Lung (tissue), 12 donors: ENCODE results near the gene RANGAP1. TPM values are rescaled to one million over a fixed set of nuclear protein-coding genes. Genes with fewer than 3 reads are reported as not detected.

Experiments
- ATAC-seq: fragments of 200-7000 bp; cut with Tn5 transposase; one replicate; pipeline ENCODE4 v1.9.1; 2020; ENCODE audit warnings: moderate number of reproducible peaks; ENCODE audit not compliant: insufficient read depth, low FRiP score
- DNase-seq, 3 donors: peaks; one replicate each; pipeline ENCODE4 v3.0.0-alpha.2; 2013 to 2017
- H3K27ac ChIP-seq, 2 donors: one replicate each; pipeline ENCODE4 v1.5.1; 2013; ENCODE audit warnings: mild to moderate bottlenecking in 2 of 2, moderate library complexity in 2 of 2, control low read depth in 1 of 2, inconsistent platforms in 1 of 2, low read depth in 1 of 2, low read length in 1 of 2
- H3K27me3 ChIP-seq, 3 donors: one replicate each; pipeline ENCODE4 v1.5.1; 2013; ENCODE audit warnings: low read length in 2 of 3; ENCODE audit not compliant: control insufficient read depth in 3 of 3, insufficient read depth in 3 of 3
- H3K36me3 ChIP-seq, 4 donors: one replicate each; pipeline ENCODE4 v1.5.1; 2013; ENCODE audit warnings: low read length in 4 of 4, mild to moderate bottlenecking in 1 of 4, moderate library complexity in 1 of 4; ENCODE audit not compliant: control insufficient read depth in 4 of 4, insufficient read depth in 4 of 4
- H3K4me1 ChIP-seq, 5 donors: one replicate each; pipeline ENCODE4 v1.5.1; 2013; ENCODE audit warnings: low read length in 5 of 5, mild to moderate bottlenecking in 2 of 5, moderate library complexity in 1 of 5; ENCODE audit not compliant: control insufficient read depth in 5 of 5, insufficient read depth in 5 of 5
- H3K4me3 ChIP-seq: one replicate; pipeline ENCODE4 v1.5.1; 2013; ENCODE audit warnings: mild to moderate bottlenecking, control low read depth, moderate library complexity
- H3K9ac ChIP-seq, 2 donors: one replicate each; pipeline ENCODE4 v1.5.1; 2013; ENCODE audit warnings: low read length in 2 of 2, control low read depth in 1 of 2; ENCODE audit not compliant: insufficient read depth in 1 of 2
- H3K9me3 ChIP-seq, 4 donors: one replicate each; pipeline ENCODE4 v1.5.1; 2013; ENCODE audit warnings: low read length in 3 of 4, mild to moderate bottlenecking in 1 of 4, moderate library complexity in 1 of 4; ENCODE audit not compliant: control insufficient read depth in 4 of 4, insufficient read depth in 3 of 4
- WGBS, 2 donors: extraction: QIAGEN DNeasy Blood & Tissue Kit; methylation state at CpG; one replicate each; pipeline ENCODE4 v1.1.7; 2013; 5-methylcytosine and 5-hydroxymethylcytosine counted together
- polyA plus RNA-seq, 2 donors: library from polyadenylated mRNA; stranded (reverse); fragments of 200-250 nt; gene quantifications; one replicate each; pipeline ENCODE4 v1.2.1, GENCODE V29; 2013
- total RNA-seq, 2 donors: library from RNA; depleted of rRNA in 1 of 2; stranded (reverse); fragments of >200 nt in 1 of 2; gene quantifications; one replicate each; pipeline ENCODE4 v1.2.1, GENCODE V29; 2014 to 2021
- TF ChIP-seq, protein P1 (sequence below): IDR thresholded peaks from 2 replicates; pipeline ENCODE4 v1.5.1; 2012; ENCODE audit warnings: mild to moderate bottlenecking; ENCODE audit errors: control extremely low read depth, extremely low read depth
- donor health status: control.
- donor health status: control.
- donor health status: Bipolar disorder and iron deficiency.
- donor health status: healthy.
- donor health status: DM: yes; HTN: yes; CAD: no.

The RANGAP1 gene
- total and polyA plus RNA-seq, 4 donors: 21.7 to 49.3 (median 41.2) TPM

GRCh38 chr22:41239443-41240128 is 46.4 kb downstream of the RANGAP1 start:
- Histone ChIP-seq H3K27me3 (no peaks in the 10 kb centered on the region), H3K9me3 (no peaks in the 10 kb centered on the region), H3K27ac (no peak overlapping the region), H3K4me3 (no peak overlapping the region), H3K4me1 (peaks cover 0 to 19% (median 0%) of the 10 kb centered on the region in 5 donors), H3K9ac (no peak overlapping the region), H3K36me3 (no peaks in the 10 kb centered on the region)
- no peak for ATAC-seq
- DNase-seq: no peak
- 85 to 87% methylated on average over 16 of the region's 16 CpGs for WGBS, 2 donors
- TF ChIP-seq, protein P1, sequence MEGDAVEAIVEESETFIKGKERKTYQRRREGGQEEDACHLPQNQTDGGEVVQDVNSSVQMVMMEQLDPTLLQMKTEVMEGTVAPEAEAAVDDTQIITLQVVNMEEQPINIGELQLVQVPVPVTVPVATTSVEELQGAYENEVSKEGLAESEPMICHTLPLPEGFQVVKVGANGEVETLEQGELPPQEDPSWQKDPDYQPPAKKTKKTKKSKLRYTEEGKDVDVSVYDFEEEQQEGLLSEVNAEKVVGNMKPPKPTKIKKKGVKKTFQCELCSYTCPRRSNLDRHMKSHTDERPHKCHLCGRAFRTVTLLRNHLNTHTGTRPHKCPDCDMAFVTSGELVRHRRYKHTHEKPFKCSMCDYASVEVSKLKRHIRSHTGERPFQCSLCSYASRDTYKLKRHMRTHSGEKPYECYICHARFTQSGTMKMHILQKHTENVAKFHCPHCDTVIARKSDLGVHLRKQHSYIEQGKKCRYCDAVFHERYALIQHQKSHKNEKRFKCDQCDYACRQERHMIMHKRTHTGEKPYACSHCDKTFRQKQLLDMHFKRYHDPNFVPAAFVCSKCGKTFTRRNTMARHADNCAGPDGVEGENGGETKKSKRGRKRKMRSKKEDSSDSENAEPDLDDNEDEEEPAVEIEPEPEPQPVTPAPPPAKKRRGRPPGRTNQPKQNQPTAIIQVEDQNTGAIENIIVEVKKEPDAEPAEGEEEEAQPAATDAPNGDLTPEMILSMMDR: no peak

- Histone ChIP-seq H3K27ac (no peak overlapping the region), H3K36me3 (no peaks in the 10 kb centered on the region), H3K4me3 (no peak overlapping the region), H3K9ac (no peak overlapping the region), H3K9me3 (no peaks in the 10 kb centered on the region), H3K27me3 (no peaks in the 10 kb centered on the region), H3K4me1 (peaks cover 0 to 19% (median 0%) of the 10 kb centered on the region in 5 donors)
- ATAC-seq (no peak), DNase-seq (no peak)
- 95 to 97% methylated on average over 29 to 32 of the region's 32 CpGs for WGBS, 2 donors
- TF ChIP-seq, protein P1: no peak
Measured at GRCh38 chr22:41238570-41239442, 47.2 kb downstream of the RANGAP1 start.

DNA sequence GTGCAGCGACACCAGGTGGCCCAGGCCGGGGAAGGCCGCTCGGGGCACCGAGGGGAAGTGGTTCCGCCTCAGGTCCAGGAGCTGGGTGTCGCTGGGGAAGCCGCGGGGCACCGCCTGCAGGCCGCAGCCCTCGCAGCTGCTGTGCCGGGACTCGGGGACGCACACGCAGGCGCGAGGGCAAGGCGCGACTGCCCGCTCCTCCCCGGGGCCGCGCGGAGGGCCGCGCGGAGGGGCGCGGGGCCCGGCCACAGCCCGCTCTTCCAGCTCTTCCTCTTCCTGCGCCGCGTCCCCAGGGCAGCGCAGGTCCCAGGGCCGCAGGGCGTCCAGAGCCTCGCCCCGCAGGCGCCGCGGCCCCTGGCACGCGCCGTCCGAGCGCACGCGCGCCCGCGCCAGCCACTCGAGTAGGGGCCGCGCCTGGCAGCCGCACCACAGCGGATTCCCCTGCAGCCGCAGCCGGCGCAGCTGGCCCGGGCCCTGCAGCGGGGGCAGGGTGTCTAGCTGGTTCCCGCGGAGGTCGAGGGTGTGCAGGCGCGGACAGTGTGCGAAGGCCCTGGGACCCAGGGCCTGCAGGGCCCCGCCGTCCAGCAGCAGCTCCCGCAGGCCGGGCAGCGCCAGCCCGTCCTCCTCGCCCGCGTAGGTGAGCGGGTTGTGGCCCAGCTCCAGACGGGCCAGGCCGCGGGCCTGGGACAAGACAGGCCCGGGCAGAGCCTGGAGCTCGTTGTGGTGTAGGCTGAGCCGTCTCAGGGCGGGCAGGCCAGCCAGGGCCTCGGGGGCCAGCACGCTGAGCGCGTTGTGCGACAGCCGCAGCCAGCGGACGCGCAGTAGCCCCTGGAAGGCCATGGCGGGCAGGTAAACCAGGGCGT is 48.0 kb downstream of the RANGAP1 start:
- Histone ChIP-seq H3K4me3 (peak overlapping the region; percentile 18), H3K9me3 (no peaks in the 10 kb centered on the region), H3K27me3 (no peaks in the 10 kb centered on the region), H3K9ac (no peak overlapping the region), H3K4me1 (peaks cover 0 to 19% (median 0%) of the 10 kb centered on the region in 5 donors), H3K36me3 (no peaks in the 10 kb centered on the region), H3K27ac (peak overlapping the region in 1 of 2 donors; percentile 58)
- DNase-seq (peak; percentile 51 to 77 (median 71)), ATAC-seq (peak; percentile 90)
- TF ChIP-seq, protein P1: peak; percentile 58
- 18 to 22% methylated on average over 67 to 97 of the region's 97 CpGs for WGBS, 2 donors
